Measurements from ENCODE around the gene GSTM1.
"Not testable (repeated sequence)": the region's sequence is repeated elsewhere in the genome, so short reads cannot be mapped to it uniquely, and the experiment has no call there.

GSTM1 gene

GRCh38 chr1:109705411-109705810 is 17.8 kb downstream of the GSTM1 start:
- H3K27ac ChIP-seq (ENCODE audit: low read length, poor library complexity, severe bottlenecking) = no peak overlapping the region
- H3K4me2 ChIP-seq (ENCODE audit: low read length, poor library complexity, severe bottlenecking) = no peak overlapping the region
- 90% methylated on average over 4 of the region's 4 CpGs for WGBS
- no peaks in the 10 kb centered on the region for H3K79me1 ChIP-seq (replicated peaks; ENCODE audit: low read length, poor library complexity, severe bottlenecking)
- H3K9ac ChIP-seq (ENCODE audit: low read length) = no peak overlapping the region
- no peak overlapping the region for H4K91ac ChIP-seq (ENCODE audit: low read length)
- no peak overlapping the region for H3K4me3 ChIP-seq (ENCODE audit: insufficient read depth in 1 of 2, low read depth in 1 of 2, low read length in 2 of 2)
- H2BK120ac ChIP-seq (ENCODE audit: low read depth, low read length) = no peak overlapping the region
- H3K18ac ChIP-seq (ENCODE audit: low read depth in 1 of 2, low read length in 2 of 2) = no peak overlapping the region
- H2AK5ac ChIP-seq (ENCODE audit: low read length, severe bottlenecking) = no peak overlapping the region
- no peak overlapping the region for H3K14ac ChIP-seq (ENCODE audit: low read length in 2 of 2)
- H3K4me1 ChIP-seq (ENCODE audit: control insufficient read depth, insufficient read depth, low read depth, low read length) = no peaks in the 10 kb centered on the region
- no peak overlapping the region for H2BK5ac ChIP-seq (ENCODE audit: low read depth, low read length, poor library complexity, severe bottlenecking)
- DNase-seq = no peak
- no peak overlapping the region for H4K8ac ChIP-seq (ENCODE audit: low read length)
- H2BK15ac ChIP-seq (ENCODE audit: low read depth, poor library complexity, severe bottlenecking) = no peak overlapping the region
- peaks cover 17% of the 10 kb centered on the region for H3K9me3 ChIP-seq (ENCODE audit: control insufficient read depth, low read length)
- H3K36me3 ChIP-seq (ENCODE audit: control insufficient read depth in 1 of 2, insufficient read depth in 2 of 2, low read depth in 1 of 2, low read length in 2 of 2) = no peaks in the 10 kb centered on the region
- H2AFZ ChIP-seq (ENCODE audit: low read depth, low read length) = no peak overlapping the region
- no peak overlapping the region for H3K4ac ChIP-seq (ENCODE audit: low read depth in 1 of 2, low read length in 2 of 2)
- no peaks in the 10 kb centered on the region for H3K27me3 ChIP-seq (ENCODE audit: control insufficient read depth in 1 of 2, insufficient read depth in 1 of 2, low read length in 2 of 2)
- no peak overlapping the region for H2BK12ac ChIP-seq (ENCODE audit: low read length in 2 of 2)
- no peak overlapping the region for H3K23ac ChIP-seq (ENCODE audit: low read length in 2 of 2)

GRCh38 chr1:109708949-109709348 is 21.3 kb downstream of the GSTM1 start:
- not testable (repeated sequence) for H2AFZ ChIP-seq (ENCODE audit: low read depth, low read length); H3K4me1 ChIP-seq (ENCODE audit: control insufficient read depth, insufficient read depth, low read depth, low read length); H3K23ac ChIP-seq (ENCODE audit: low read length in 2 of 2); H2AK5ac ChIP-seq (ENCODE audit: low read length, severe bottlenecking); H3K4me3 ChIP-seq (ENCODE audit: insufficient read depth in 1 of 2, low read depth in 1 of 2, low read length in 2 of 2); H3K4ac ChIP-seq (ENCODE audit: low read depth in 1 of 2, low read length in 2 of 2); H3K36me3 ChIP-seq (ENCODE audit: control insufficient read depth in 1 of 2, insufficient read depth in 2 of 2, low read depth in 1 of 2, low read length in 2 of 2); H3K14ac ChIP-seq (ENCODE audit: low read length in 2 of 2); H3K27me3 ChIP-seq (ENCODE audit: control insufficient read depth in 1 of 2, insufficient read depth in 1 of 2, low read length in 2 of 2); H4K8ac ChIP-seq (ENCODE audit: low read length); H4K91ac ChIP-seq (ENCODE audit: low read length); DNase-seq; H2BK15ac ChIP-seq (ENCODE audit: low read depth, poor library complexity, severe bottlenecking); H3K4me2 ChIP-seq (ENCODE audit: low read length, poor library complexity, severe bottlenecking); H2BK12ac ChIP-seq (ENCODE audit: low read length in 2 of 2); H2BK5ac ChIP-seq (ENCODE audit: low read depth, low read length, poor library complexity, severe bottlenecking); H2BK120ac ChIP-seq (ENCODE audit: low read depth, low read length); H3K9ac ChIP-seq (ENCODE audit: low read length); H3K79me1 ChIP-seq (replicated peaks; ENCODE audit: low read length, poor library complexity, severe bottlenecking); H3K18ac ChIP-seq (ENCODE audit: low read depth in 1 of 2, low read length in 2 of 2); H3K27ac ChIP-seq (ENCODE audit: low read length, poor library complexity, severe bottlenecking)
- peaks cover 11% of the 10 kb centered on the region for H3K9me3 ChIP-seq (ENCODE audit: control insufficient read depth, low read length)
- 94% methylated on average over 4 of the region's 4 CpGs for WGBS

GRCh38 chr1:109709822-109710221 is 22.2 kb downstream of the GSTM1 start:
- H3K14ac ChIP-seq (ENCODE audit: low read length in 2 of 2); H3K4me2 ChIP-seq (ENCODE audit: low read length, poor library complexity, severe bottlenecking); H3K27ac ChIP-seq (ENCODE audit: low read length, poor library complexity, severe bottlenecking); H3K23ac ChIP-seq (ENCODE audit: low read length in 2 of 2); H3K79me1 ChIP-seq (replicated peaks; ENCODE audit: low read length, poor library complexity, severe bottlenecking); H3K4me3 ChIP-seq (ENCODE audit: insufficient read depth in 1 of 2, low read depth in 1 of 2, low read length in 2 of 2); H2AFZ ChIP-seq (ENCODE audit: low read depth, low read length); H2BK12ac ChIP-seq (ENCODE audit: low read length in 2 of 2); H3K9me3 ChIP-seq (ENCODE audit: control insufficient read depth, low read length); H2BK5ac ChIP-seq (ENCODE audit: low read depth, low read length, poor library complexity, severe bottlenecking); H3K9ac ChIP-seq (ENCODE audit: low read length); H4K91ac ChIP-seq (ENCODE audit: low read length); H3K36me3 ChIP-seq (ENCODE audit: control insufficient read depth in 1 of 2, insufficient read depth in 2 of 2, low read depth in 1 of 2, low read length in 2 of 2); H3K4ac ChIP-seq (ENCODE audit: low read depth in 1 of 2, low read length in 2 of 2); H3K18ac ChIP-seq (ENCODE audit: low read depth in 1 of 2, low read length in 2 of 2); DNase-seq; H2BK120ac ChIP-seq (ENCODE audit: low read depth, low read length); H4K8ac ChIP-seq (ENCODE audit: low read length); H2AK5ac ChIP-seq (ENCODE audit: low read length, severe bottlenecking); H2BK15ac ChIP-seq (ENCODE audit: low read depth, poor library complexity, severe bottlenecking); H3K4me1 ChIP-seq (ENCODE audit: control insufficient read depth, insufficient read depth, low read depth, low read length); H3K27me3 ChIP-seq (ENCODE audit: control insufficient read depth in 1 of 2, insufficient read depth in 1 of 2, low read length in 2 of 2): not testable (repeated sequence)

- H2AK5ac ChIP-seq (ENCODE audit: low read length, severe bottlenecking); H3K4me2 ChIP-seq (ENCODE audit: low read length, poor library complexity, severe bottlenecking); H3K9me3 ChIP-seq (ENCODE audit: control insufficient read depth, low read length); DNase-seq; H2BK15ac ChIP-seq (ENCODE audit: low read depth, poor library complexity, severe bottlenecking); H3K4me1 ChIP-seq (ENCODE audit: control insufficient read depth, insufficient read depth, low read depth, low read length); H3K79me1 ChIP-seq (replicated peaks; ENCODE audit: low read length, poor library complexity, severe bottlenecking); H3K27ac ChIP-seq (ENCODE audit: low read length, poor library complexity, severe bottlenecking); H3K36me3 ChIP-seq (ENCODE audit: control insufficient read depth in 1 of 2, insufficient read depth in 2 of 2, low read depth in 1 of 2, low read length in 2 of 2); H3K14ac ChIP-seq (ENCODE audit: low read length in 2 of 2); H2BK120ac ChIP-seq (ENCODE audit: low read depth, low read length); H4K91ac ChIP-seq (ENCODE audit: low read length); H3K23ac ChIP-seq (ENCODE audit: low read length in 2 of 2); H2AFZ ChIP-seq (ENCODE audit: low read depth, low read length); H2BK5ac ChIP-seq (ENCODE audit: low read depth, low read length, poor library complexity, severe bottlenecking); H2BK12ac ChIP-seq (ENCODE audit: low read length in 2 of 2); H3K27me3 ChIP-seq (ENCODE audit: control insufficient read depth in 1 of 2, insufficient read depth in 1 of 2, low read length in 2 of 2); H3K4ac ChIP-seq (ENCODE audit: low read depth in 1 of 2, low read length in 2 of 2): not testable (repeated sequence)
- Histone ChIP-seq H3K9ac (ENCODE audit: low read length) (peak within 1 kb of the TSS; percentile 70), H3K18ac (ENCODE audit: low read depth in 1 of 2, low read length in 2 of 2) (peak within 1 kb of the TSS in 1 of 2 experiments; percentile 12), H3K4me3 (ENCODE audit: insufficient read depth in 1 of 2, low read depth in 1 of 2, low read length in 2 of 2) (peak within 1 kb of the TSS in 1 of 2 experiments; percentile 69), H4K8ac (ENCODE audit: low read length) (peak within 1 kb of the TSS; percentile 87)
- 89% methylated on average over 30 of the region's 33 CpGs for WGBS
These were observed 24.1 kb downstream of the GSTM1 start, which contains the start of gene GSTM5 for GRCh38 chr1:109711593-109712320. GSTM5 (plus strand) TSS chr1:109712251; CDS start chr1:109712313, 62 bp downstream.

Data from mesenchymal stem cell (in vitro differentiated cells and primary cell).